Activated T-cell treated with anti-CD3 and anti-CD28 coated beads for 4 hours (primary cell): ENCODE data around the gene TBC1D17.
"Not testable (repeated sequence)": the region's sequence is repeated elsewhere in the genome, so short reads cannot be mapped to it uniquely, and the experiment has no call there.

Experiments used
- DNase-seq: peaks from one replicate; pipeline ENCODE4 v3.0.0-alpha.2; 2020

TBC1D17 gene

GRCh38 chr19:49924881-49925210 is 47.3 kb downstream of the TBC1D17 start:
- DNase-seq = not testable (repeated sequence)

GRCh38 chr19:49925486-49925885 is 48.0 kb downstream of the TBC1D17 start:
- DNase-seq = no peak

GRCh38 chr19:49926515-49926914 is 49.0 kb downstream of the TBC1D17 start:
- no peak for DNase-seq

GRCh38 chr19:49927526-49928264 is 50.2 kb downstream of the TBC1D17 start:
- no peak for DNase-seq

- peak; percentile 93 for DNase-seq
These were observed 51.7 kb downstream of the TBC1D17 start, which contains the start of the genes ATF5 and NUP62 for GRCh38 chr19:49929121-49929610. Gene ATF5 (plus strand): TSS chr19:49929205. CDS start chr19:49930851, 1,646 bp downstream. Gene NUP62 (minus strand): TSS chr19:49929504. CDS start chr19:49909807, 19,697 bp downstream.

- DNase-seq = peak; percentile 94
These were observed 52.3 kb downstream of the TBC1D17 start for GRCh38 chr19:49929611-49930482.

- no peak for DNase-seq
These were observed 53.0 kb downstream of the TBC1D17 start for GRCh38 chr19:49930483-49931011.

GRCh38 chr19:49931293-49932040 is 54.0 kb downstream of the TBC1D17 start:
- DNase-seq = no peak

GRCh38 chr19:49932041-49932451 is 54.5 kb downstream of the TBC1D17 start:
- no peak for DNase-seq

- no peak for DNase-seq
These were observed 55.2 kb downstream of the TBC1D17 start for GRCh38 chr19:49932731-49933131.

GRCh38 chr19:49933643-49934042 is 56.1 kb downstream of the TBC1D17 start:
- DNase-seq = no peak

GRCh38 chr19:49936549-49936948 is 59.0 kb downstream of the TBC1D17 start:
- no peak for DNase-seq

GRCh38 chr19:49937750-49938381 is 60.4 kb downstream of the TBC1D17 start:
- peak; percentile 68 for DNase-seq
